ENCODE data around the gene IFT122.
"Not testable (repeated sequence)": the region's sequence is repeated elsewhere in the genome, so short reads cannot be mapped to it uniquely, and the experiment has no call there.

Gene IFT122

DNA sequence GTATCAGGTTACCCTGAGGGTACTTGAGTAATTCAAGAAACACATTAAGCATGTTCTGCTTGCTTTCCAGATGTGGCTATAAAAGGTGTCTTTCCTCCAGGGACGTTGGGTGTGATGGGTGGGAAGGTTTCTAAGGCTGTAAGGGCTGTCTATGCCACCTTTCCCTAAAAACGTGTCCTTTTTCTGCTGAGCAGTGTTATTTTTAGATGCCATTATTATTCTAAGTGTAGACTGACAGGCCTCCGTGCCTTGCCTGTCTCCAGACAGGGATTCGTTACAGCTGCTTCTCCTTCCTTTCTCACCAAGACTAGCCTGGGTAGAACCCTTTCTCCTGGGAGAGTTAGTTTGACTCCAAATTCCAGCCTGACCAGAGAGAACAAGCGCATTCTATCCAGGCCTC, 61.6 kb downstream of the IFT122 start:
- no peak for DNase-seq

DNA sequence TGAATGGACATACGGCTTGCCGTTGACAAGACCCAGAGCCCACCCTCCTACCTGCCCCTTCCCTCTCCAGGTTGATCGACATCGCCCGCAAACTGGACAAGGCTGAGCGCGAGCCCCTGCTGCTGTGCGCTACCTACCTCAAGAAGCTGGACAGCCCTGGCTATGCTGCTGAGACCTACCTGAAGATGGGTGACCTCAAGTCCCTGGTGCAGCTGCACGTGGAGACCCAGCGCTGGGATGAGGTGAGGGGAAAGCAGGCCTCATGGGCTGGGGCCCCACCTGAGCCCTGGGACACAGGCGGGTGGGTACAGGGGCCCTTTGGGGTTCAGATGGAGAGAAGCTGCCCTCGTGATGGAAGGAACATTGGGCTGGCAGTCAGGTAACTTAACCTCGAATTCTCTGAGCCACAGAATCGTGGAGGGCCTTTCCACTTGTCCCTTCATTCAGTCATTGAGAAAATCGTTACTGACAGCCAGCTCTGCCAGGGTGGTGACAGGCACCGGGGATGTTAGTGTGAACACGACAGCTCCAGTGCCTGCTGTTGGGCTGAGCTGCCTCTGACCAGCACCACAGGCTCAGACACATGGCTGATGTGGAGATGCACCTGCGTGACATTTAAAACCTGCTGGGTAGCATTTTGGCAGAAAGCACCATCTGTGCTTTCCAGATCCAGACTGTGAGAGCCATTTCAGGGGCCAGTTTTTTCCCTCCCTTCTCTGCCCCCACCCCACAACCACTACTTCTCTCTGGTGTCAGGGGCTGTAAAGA, 62.8 kb downstream of the IFT122 start:
- DNase-seq = peak; percentile 83

- peak; percentile 83 for DNase-seq
Measured at GRCh38 chr3:129503471-129504291, 63.7 kb downstream of the IFT122 start.

DNA sequence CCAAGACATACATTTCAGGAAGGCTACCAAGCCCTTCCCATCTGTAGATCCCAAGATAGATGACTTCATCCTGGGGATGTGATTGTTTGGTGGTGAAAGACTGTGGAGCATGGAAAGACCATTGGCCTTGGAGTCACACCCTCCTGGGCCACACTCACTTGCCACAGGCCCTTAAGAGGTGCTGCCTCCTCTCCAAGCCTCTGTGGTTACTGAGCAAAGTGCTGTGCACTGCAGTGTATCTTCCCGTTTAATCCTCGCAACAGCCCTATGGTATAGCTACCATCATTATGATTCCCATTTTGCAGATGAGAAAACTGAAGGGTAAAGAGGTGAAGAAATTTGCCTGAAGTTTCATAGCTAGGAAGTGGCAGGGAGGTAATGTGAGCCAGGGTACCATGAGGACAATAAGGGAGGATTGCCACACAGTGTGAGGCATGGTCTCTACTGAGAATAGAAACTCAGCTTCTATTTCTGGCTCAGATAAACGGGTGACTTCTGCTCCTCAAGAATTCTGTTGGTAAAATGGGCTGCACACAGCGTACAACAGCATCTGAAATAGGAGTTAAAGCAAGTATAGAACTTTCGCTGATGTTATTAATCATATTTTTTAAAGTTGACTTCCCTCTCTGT, 64.6 kb downstream of the IFT122 start:
- no peak for DNase-seq

DNA sequence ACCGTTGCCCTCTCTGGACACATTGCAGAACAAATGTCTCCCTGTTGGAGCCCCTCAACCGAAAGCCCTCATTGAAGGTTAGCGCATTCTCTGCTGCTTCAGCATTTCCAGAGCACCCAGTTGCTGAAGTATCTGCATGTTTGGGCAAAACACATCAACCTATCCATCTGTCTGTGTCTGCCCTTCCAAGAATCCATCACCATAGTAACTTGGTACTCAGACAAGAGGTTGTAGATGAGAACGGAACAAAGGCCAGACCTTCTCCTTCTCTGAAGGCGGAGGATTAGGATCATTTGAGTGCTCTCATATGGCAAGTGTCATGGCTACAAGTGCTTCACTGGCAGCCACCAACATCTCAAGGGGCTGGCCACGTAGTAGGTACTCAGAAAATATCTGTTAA, 65.3 kb downstream of the IFT122 start:
- peak; percentile 96 for DNase-seq

DNA sequence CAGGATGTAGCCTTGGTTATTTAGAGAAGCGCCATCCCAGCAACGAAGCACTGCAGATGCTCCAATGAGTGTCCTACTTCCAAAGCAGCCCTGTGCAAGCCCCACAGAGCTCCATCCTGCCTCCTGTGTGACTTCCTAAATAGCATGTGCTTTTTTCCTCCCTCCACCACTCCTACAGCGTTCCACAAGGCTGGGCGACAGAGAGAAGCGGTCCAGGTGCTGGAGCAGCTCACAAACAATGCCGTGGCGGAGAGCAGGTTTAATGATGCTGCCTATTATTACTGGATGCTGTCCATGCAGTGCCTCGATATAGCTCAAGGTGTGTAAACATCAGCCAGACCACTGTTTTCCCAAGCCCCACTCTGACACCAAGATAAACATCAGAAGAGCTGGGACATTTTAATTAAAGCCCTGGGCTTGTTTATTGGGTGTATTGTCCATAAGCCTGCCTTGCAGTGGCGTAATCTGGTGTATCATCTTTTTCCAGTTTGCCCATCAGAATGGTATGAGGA, 66.3 kb downstream of the IFT122 start:
- no peak for DNase-seq

- DNase-seq = no peak
Measured at GRCh38 chr3:129507181-129507831, 67.3 kb downstream of the IFT122 start.

GRCh38 chr3:129512595-129512994, 72.6 kb downstream of the IFT122 start:
- DNase-seq = no peak

GRCh38 chr3:129513705-129514104, 73.7 kb downstream of the IFT122 start:
- no peak for DNase-seq

GRCh38 chr3:129514110-129514509, 74.1 kb downstream of the IFT122 start:
- no peak for DNase-seq

GRCh38 chr3:129514563-129514962, 74.5 kb downstream of the IFT122 start:
- no peak for DNase-seq

DNA sequence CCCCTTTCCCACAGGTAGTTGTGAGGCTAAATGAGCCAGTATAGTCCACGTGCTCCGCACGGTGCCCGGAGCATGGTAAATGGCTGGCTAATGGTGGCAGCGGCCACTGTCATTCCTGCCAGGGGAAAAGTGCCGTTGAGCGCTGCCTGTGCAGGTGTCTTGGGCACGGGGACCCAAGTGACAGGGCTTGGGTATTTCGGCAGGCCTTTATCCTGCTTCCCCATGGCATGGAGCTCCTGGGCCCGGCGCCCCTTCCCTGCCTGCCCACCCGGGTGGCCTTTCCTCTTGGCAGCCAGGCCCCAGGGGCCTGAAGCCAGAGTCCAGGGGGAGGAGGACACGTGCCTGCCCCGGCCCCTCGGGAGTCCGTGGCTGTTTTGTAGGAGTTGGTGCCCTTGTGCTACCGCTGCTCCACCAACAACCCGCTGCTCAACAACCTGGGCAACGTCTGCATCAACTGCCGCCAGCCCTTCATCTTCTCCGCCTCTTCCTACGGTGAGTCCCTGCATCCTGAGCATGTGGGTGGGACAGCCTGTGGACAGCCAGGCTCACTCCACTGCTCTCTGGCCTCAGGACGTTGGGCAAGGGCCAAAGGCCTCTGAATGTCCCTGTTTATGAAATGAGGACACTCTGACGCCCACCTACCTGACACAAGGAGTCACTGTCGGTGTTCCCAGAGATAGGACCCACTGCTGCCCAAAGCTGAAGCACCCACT, 75.2 kb downstream of the IFT122 start:
- DNase-seq = not testable (repeated sequence)

DNA sequence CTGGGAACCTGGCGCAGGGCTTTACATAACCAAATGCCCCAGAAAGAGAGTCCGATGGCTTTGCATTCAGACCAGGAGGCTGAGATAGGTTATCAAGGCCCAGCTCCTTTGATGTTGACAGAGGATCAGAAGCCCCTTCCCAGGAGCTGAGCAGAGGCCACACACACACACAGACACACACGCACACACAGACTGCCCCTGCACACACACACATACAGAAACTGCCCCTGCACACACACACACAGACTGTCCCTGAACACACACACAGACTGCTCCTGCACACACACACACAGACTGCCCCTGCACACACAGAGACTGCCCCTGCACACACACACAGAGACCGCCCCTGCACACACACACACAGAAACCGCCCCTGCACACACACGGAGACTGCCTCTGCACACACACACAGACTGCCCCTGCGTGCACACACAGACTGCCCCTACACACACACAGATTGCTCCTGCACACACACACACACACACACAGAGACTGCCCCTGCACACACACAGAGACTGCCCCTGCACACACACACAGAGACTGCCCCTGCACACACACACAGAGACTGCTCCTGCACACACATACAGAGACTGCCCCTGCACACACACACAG, 75.9 kb downstream of the IFT122 start:
- not testable (repeated sequence) for DNase-seq

DNA sequence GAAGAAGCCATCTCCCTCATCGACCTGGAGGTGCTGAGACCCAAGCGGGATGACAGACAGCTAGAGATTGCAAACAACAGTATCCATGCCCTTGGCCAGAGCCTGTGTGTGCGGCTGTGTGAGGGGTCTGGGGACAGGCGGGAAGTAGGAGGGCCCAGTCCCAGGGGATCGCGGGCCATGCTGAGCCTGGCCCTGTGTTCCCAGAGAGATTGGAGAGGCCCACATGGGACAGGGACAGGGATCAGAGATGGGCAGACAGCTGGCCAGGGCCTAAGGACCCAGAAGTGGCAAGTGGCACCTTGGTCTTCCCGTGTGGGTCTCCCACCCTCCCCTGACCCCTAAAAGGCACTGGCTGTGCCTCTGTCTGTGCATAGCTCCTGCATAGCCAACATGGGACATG, 77.5 kb downstream of the IFT122 start:
- no peak for DNase-seq

- no peak for DNase-seq
Measured at GRCh38 chr3:129518038-129518561, 78.1 kb downstream of the IFT122 start.

GRCh38 chr3:129518581-129518980, 78.6 kb downstream of the IFT122 start:
- no peak for DNase-seq

DNA sequence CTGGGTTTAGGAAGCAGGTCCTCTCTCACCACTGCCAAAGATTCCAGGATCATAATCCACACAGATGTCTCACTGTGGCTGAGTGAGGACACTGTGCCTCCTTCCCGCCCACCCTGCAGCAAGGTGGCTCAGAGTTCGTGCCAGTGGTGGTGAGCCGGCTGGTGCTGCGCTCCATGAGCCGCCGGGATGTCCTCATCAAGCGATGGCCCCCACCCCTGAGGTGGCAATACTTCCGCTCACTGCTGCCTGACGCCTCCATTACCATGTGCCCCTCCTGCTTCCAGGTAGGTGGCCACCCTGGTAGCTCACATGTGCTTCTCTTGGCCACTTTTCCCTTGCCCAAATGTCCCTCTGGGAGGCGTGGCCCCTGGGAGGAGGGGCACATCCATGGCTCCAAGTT, 79.4 kb downstream of the IFT122 start:
- DNase-seq = no peak

- DNase-seq = no peak
Measured at GRCh38 chr3:129519896-129520715, 80.1 kb downstream of the IFT122 start.

DNA sequence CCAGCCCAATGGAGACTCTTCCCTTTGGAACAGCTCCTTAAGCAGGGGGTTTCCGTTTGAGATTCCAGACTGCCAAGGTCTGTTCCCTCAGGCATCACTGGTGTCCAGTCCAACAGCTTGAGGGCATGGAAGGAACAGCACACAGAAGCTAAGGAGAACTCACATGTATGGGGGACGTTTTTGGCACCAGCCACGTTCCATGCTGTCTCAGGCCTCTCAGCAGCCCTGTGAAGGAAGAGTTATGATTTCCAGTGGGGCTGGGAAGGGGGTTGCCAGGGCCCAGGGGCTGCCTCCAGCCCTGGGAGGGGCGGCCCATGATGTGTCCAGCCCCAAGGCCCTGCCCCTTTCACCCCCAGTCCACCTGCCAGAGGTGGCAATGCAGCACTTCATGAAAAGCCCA, 80.9 kb downstream of the IFT122 start:
- no peak for DNase-seq

GRCh38 chr3:129521611-129522010, 81.6 kb downstream of the IFT122 start:
- DNase-seq = no peak

- no peak for DNase-seq
Measured at GRCh38 chr3:129522953-129523352, 82.9 kb downstream of the IFT122 start.
